Heart right ventricle (tissue), 16 donors: ENCODE measurements around the gene C10orf95. TPM values are rescaled to one million over a fixed set of nuclear protein-coding genes. Genes with fewer than 3 reads are reported as not detected.

ENCODE experiments used
- ATAC-seq, 8 donors: fragments of 200-7000 bp; cut with Tn5 transposase; one replicate each; pipeline ENCODE4 v1.9.1; 2020; ENCODE audit warnings: mild to moderate bottlenecking in 8 of 8, moderate library complexity in 8 of 8, moderate number of reproducible peaks in 1 of 8
- DNase-seq, 2 donors: peaks; one replicate each; pipeline ENCODE4 v3.0.0-alpha.2; 2020
- H3K27ac ChIP-seq, 10 donors: fragments of 200-600 bp; sonication (generic) in 2 of 10; one replicate each; pipeline versions ENCODE4 v1.5.0 to v1.8.0; 2020 to 2022; ENCODE audit warnings: mild to moderate bottlenecking in 3 of 10
- H3K27me3 ChIP-seq, 7 donors: fragments of 200-600 bp; one replicate each; pipeline ENCODE4 v1.8.0; 2021 to 2022; ENCODE audit warnings: mild to moderate bottlenecking in 2 of 7
- H3K36me3 ChIP-seq, 9 donors: fragments of 200-600 bp; sonication (generic) in 1 of 9; one replicate each; pipeline versions ENCODE4 v1.5.0 to v1.8.0; 2020 to 2022; ENCODE audit warnings: mild to moderate bottlenecking in 2 of 9
- H3K4me1 ChIP-seq, 9 donors: fragments of 200-600 bp; sonication (generic) in 1 of 9; one replicate each; pipeline versions ENCODE4 v1.5.0 to v1.8.0; 2020 to 2022; ENCODE audit warnings: mild to moderate bottlenecking in 4 of 9
- H3K4me3 ChIP-seq, 10 donors: fragments of 200-600 bp; sonication (generic) in 2 of 10; one replicate each; pipeline versions ENCODE4 v1.5.0 to v1.8.0; 2020 to 2022; ENCODE audit warnings: mild to moderate bottlenecking in 7 of 10, moderate library complexity in 2 of 10
- H3K9me3 ChIP-seq, 11 donors: fragments of 200-600 bp in 10 of 11; sonication (generic) in 2 of 11; one replicate each; pipeline versions ENCODE4 v1.5.0 to v1.8.0; 2013 to 2022; ENCODE audit warnings: mild to moderate bottlenecking in 2 of 11, control low read depth in 1 of 11, moderate library complexity in 1 of 11
- WGBS, 2 donors: extraction: QIAGEN DNeasy Blood & Tissue Kit; methylation state at CpG; one replicate each; pipeline ENCODE4 v1.1.7; 2013; ENCODE audit warnings: inconsistent platforms in 1 of 2; 5-methylcytosine and 5-hydroxymethylcytosine counted together
- intact Hi-C, 10 donors: fragments of 100-400 bp; cut with DNase I; formaldehyde crosslinking; loops; one replicate each; pipeline versions ENCODE4 v1.11.1 to v1.14.2; 2022
- polyA plus RNA-seq, 2 donors: library from polyadenylated mRNA; stranded (reverse); fragments of 200-250 nt; gene quantifications; one replicate each; pipeline ENCODE4 v1.2.3, GENCODE V29; 2013
- total RNA-seq, 10 donors: library from RNA; stranded (reverse); fragmentation: NEBNext Ultra II Directional in 3 of 10; extraction: Animal tissue kit (Norgen Biotek cat#: 25700) in 3 of 10; gene quantifications; one replicate each; pipeline versions ENCODE4 v1.2.1 to v1.2.4, GENCODE V29; 2021 to 2023
- TF ChIP-seq, protein P1 (sequence below), 9 donors: fragments of 200-600 bp; sonication (generic) in 2 of 9; IDR thresholded peaks; one replicate each; pipeline versions ENCODE4 v1.5.0 to v1.8.0; 2021 to 2022; ENCODE audit warnings: antibody characterized with exemption in 9 of 9, mild to moderate bottlenecking in 5 of 9, moderate library complexity in 1 of 9
- donor health status: Arrhythmogenic right ventricular cardiomyopathy.
- donor health status: ischemic (EF 13 %, LVEDD 7.1; RV severe dilation, severe dysfunction).
- donor health status: healthy with polysubstance abuse.
- donor health status: DM: no; HTN: yes; CAD: no.
- donor health status: DM: no; HTN: no; CAD: no.
- donor health status: ischemic (EF 25% LVEDD 6.9; RV normal size, moderate dysfunction).
- donor health status: ischemic (EF 25% LVEDD 5.7; RV mildly dilated, moderate dysfunction).
- donor health status: healthy.
- donor health status: DM: yes; HTN: yes; CAD: no.
- donor health status: Ischemic cardiomyopathy.
- donor health status: ischemic (EF 35%, LVEDD 5.7; RV mildly dilated, moderate dysfunction).
- donor health status: nonischemic (EF 11% LVEDD 7.7; RV severe dilation, severe dysfunction).
- donor health status: DM: yes; HTN: yes; CAD: no.
- donor health status: PGD.
- donor health status: ischemic (EF 29% LVEDD 5.4; RV normal size, mild dysfunction).
- donor health status: nonischemic (EF 23%, LVEDD 6.1; RV moderate dilation, normal function).

Gene C10orf95
- total and polyA plus RNA-seq, 12 donors, result not detected

DNA sequence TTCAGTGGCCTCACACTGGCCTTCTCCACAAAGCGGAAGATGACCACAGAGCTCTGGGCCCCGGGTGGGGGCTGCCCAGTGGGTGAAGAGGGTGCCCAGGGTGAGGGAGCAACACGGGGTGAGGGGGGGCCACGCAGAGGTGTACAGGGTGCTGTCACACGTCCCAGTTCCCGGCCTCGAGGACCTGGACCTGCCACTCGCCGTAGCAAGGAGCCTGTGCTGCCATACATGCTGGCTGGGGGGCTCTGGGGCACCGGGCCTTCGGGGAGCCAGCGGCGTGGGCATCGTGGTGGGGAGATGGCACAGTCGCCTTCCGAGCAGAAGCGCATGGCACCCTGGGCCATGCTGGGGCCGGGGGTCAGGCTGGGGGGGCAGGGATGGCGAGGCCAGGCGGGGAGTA, 34.6 kb downstream of the C10orf95 start:
- TF ChIP-seq, protein P1, sequence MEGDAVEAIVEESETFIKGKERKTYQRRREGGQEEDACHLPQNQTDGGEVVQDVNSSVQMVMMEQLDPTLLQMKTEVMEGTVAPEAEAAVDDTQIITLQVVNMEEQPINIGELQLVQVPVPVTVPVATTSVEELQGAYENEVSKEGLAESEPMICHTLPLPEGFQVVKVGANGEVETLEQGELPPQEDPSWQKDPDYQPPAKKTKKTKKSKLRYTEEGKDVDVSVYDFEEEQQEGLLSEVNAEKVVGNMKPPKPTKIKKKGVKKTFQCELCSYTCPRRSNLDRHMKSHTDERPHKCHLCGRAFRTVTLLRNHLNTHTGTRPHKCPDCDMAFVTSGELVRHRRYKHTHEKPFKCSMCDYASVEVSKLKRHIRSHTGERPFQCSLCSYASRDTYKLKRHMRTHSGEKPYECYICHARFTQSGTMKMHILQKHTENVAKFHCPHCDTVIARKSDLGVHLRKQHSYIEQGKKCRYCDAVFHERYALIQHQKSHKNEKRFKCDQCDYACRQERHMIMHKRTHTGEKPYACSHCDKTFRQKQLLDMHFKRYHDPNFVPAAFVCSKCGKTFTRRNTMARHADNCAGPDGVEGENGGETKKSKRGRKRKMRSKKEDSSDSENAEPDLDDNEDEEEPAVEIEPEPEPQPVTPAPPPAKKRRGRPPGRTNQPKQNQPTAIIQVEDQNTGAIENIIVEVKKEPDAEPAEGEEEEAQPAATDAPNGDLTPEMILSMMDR (IDR thresholded peaks at IDR 0.05), result no peak
- Histone ChIP-seq H3K9me3 (no peaks in the 10 kb centered on the region), H3K27ac (no peak overlapping the region), H3K4me3 (no peak overlapping the region), H3K4me1 (peaks cover 11 to 20% (median 18%) of the 10 kb centered on the region in 9 donors), H3K27me3 (peaks cover 0 to 75% (median 71%) of the 10 kb centered on the region in 7 donors), H3K36me3 (no peaks in the 10 kb centered on the region)
- DNase-seq (no peak), ATAC-seq (no peak)
- WGBS, 2 donors, result 82 to 85% methylated on average over 20 of the region's 20 CpGs
- intact Hi-C loops, result loop anchor here in 1 of 10 donors (10.0 kb wide), 1 partner anchor 168 kb away; no protein-coding TSS in a partner anchor

DNA sequence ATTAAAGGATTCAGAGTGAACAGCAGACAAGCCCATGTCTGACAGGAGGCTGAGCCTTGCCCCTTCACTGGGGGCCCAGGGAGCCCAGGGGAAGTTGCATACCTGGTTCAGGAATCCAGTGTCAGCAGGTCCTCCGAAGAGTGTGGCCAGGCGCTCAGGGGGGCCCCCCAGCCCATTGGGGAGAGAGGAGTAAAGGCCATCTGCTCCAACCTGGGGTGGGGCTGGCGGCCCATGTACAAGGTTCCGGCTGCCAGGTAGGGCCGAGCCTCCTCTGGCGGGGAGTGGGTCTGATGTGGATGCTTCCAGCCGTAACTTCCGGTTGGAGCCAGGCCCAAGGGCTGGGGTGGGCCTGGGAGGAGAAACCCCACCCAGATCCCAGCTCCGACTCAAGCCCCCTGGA, 35.1 kb downstream of the C10orf95 start:
- Histone ChIP-seq H3K4me3 (no peak overlapping the region), H3K27ac (no peak overlapping the region), H3K9me3 (no peaks in the 10 kb centered on the region), H3K27me3 (peaks cover 0 to 79% (median 75%) of the 10 kb centered on the region in 7 donors), H3K4me1 (peaks cover 11 to 18% (median 16%) of the 10 kb centered on the region in 9 donors), H3K36me3 (no peaks in the 10 kb centered on the region)
- whole genome bisulfite sequencing, 2 donors, result 75 to 77% methylated on average over 9 of the region's 9 CpGs
- TF ChIP-seq, protein P1 (IDR thresholded peaks at IDR 0.05), result no peak
- DNase-seq (no peak), ATAC-seq (no peak)
- intact Hi-C loops, result loop anchor here in 1 of 10 donors (10.0 kb wide), 1 partner anchor 169 kb away; no protein-coding TSS in a partner anchor

DNA sequence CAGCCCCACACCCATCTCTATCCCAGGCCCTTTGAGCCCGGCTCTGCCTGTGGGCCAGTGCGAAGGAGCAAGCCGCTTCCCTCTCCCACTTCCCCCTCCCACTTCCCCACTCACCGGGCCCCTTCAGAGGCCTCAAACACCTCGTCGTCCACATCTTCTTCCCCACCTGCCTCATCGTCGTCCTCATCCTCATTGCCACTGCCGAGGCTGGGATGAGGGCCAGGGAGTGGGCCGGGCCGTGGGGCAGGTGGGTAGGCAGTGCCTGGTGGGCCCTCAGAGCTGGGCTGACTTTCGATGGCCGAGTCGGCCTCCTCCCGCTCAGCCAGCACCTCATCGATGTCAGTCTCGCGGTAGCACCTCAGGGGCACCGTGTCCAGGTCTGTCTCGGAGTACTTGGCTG, 36.6 kb downstream of the C10orf95 start:
- H3K36me3 ChIP-seq, result no peaks in the 10 kb centered on the region
- TF ChIP-seq, protein P1 (IDR thresholded peaks at IDR 0.05), result no peak
- peaks cover 5 to 23% (median 16%) of the 10 kb centered on the region in 9 donors for H3K4me1 ChIP-seq
- H3K9me3 ChIP-seq, result no peaks in the 10 kb centered on the region
- H3K27ac ChIP-seq, result no peak overlapping the region
- no peak for DNase-seq
- ATAC-seq, result no peak
- peaks cover 8 to 94% (median 90%) of the 10 kb centered on the region in 7 donors for H3K27me3 ChIP-seq
- 54 to 56% methylated on average over 20 of the region's 20 CpGs for WGBS, 2 donors
- intact Hi-C loops, result loop anchor here in 1 of 10 donors (10.0 kb wide), 1 partner anchor 170 kb away; no protein-coding TSS in a partner anchor
- no peak overlapping the region for H3K4me3 ChIP-seq

DNA sequence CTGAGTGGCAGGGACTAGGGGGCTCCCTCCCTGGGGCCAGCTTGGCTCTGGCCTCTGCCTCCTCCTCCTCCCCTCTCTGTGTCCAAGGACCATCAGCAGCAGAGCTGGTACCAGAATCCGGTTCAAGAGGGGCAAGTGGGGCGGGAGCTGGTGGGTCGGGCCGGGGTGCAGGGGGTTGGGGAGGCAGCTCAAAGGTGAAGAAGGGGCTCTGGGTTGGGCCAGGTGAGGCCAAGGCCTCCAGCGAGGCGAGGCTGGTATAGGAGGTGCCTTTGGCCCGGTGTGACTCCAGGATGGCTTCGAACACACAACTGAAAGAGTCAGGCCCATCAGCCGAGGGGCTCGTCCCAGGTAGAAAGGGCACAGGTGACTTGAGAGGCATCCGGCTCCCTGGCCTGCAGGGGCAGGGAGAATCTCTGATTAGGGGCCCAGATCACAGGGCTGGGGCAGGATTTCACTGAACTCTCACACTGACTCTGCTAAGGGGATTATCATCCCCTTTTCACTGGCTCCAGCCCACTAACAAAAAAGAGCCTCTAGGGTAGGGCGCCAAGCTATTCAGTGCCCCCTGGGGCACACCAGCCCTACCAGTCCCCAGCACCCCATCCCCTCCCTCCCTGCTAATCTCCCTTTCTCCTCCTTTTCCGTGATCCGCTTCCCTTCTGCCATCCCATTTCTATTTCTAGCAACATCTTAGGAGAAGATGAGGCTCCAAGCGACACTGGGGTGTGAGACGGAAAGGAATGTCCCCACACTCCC, 37.4 kb downstream of the C10orf95 start:
- WGBS, 2 donors, result 71 to 76% methylated on average over 15 to 16 of the region's 16 CpGs
- TF ChIP-seq, protein P1 (IDR thresholded peaks at IDR 0.05), result no peak
- Histone ChIP-seq H3K4me3 (no peak overlapping the region), H3K9me3 (no peaks in the 10 kb centered on the region), H3K27me3 (peaks cover 8 to 98% (median 96%) of the 10 kb centered on the region in 7 donors), H3K4me1 (peaks cover under 1 to 22% (median 12%) of the 10 kb centered on the region in 9 donors), H3K27ac (no peak overlapping the region), H3K36me3 (no peaks in the 10 kb centered on the region)
- no peak for ATAC-seq
- no peak for DNase-seq
- intact Hi-C loops, result loop anchor here in 1 of 10 donors (10.0 kb wide), 1 partner anchor 171 kb away; no protein-coding TSS in a partner anchor
